K562 (cell line): ENCODE data around the gene UBR3. TPM values are rescaled to one million over a fixed set of nuclear protein-coding genes. Genes with fewer than 3 reads are reported as not detected.

Source experiments
- CC2D1A ChIP-seq: fragments of 450-650 bp; IDR thresholded peaks from 2 replicates; pipeline ENCODE4 v1.6.1; 2017; ENCODE audit warnings: mild to moderate bottlenecking
- CCAR2 ChIP-seq: fragments of 200-400 bp; formaldehyde crosslinking; IDR thresholded peaks from 2 replicates; pipeline ENCODE4 v1.6.1; 2017; ENCODE audit warnings: mild to moderate bottlenecking, low read depth, low read length
- CTBP1 ChIP-seq: fragments of 450-650 bp; IDR thresholded peaks from 2 replicates; pipeline ENCODE4 v1.6.1; 2016; ENCODE audit warnings: borderline replicate concordance
- E2F3 ChIP-seq: fragments of 250-450 bp; sonication (Bioruptor Pico); IDR thresholded peaks from 2 replicates; pipeline ENCODE4 v1.4.0; 2020; ENCODE audit warnings: mild to moderate bottlenecking
- IFI16 ChIP-seq: fragments of 250-450 bp; sonication (Bioruptor Pico); IDR thresholded peaks from 2 replicates; pipeline ENCODE4 v2.1.2; 2022; ENCODE audit warnings: mild to moderate bottlenecking, inconsistent platforms
- JUND ChIP-seq, 2 experiments: IDR thresholded peaks; 2 replicates in 1 of 2; 3 replicates in 1 of 2; pipeline ENCODE4 v1.6.1; 2011; ENCODE audit warnings: borderline replicate concordance in 2 of 2, low read depth in 2 of 2, low read length in 2 of 2, improper control_type of control experiment in 1 of 2, missing biosample characterization in 1 of 2, missing genetic modification characterization in 1 of 2, missing genetic modification reagents in 1 of 2
- KLF1 ChIP-seq: fragments of 450-650 bp; IDR thresholded peaks from 2 replicates; pipeline ENCODE4 v1.6.1; 2016; ENCODE audit warnings: missing genetic modification characterization, missing compliant biosample characterization
- LEF1 ChIP-seq: fragments of 450-650 bp; IDR thresholded peaks from 2 replicates; pipeline ENCODE4 v1.6.1; 2016; ENCODE audit warnings: mild to moderate bottlenecking
- MCM7 ChIP-seq, 2 experiments: fragments of 450-650 bp; IDR thresholded peaks; 2 replicates each; pipeline ENCODE4 v1.6.1; 2016 to 2018
- MTA2 ChIP-seq: fragments of 450-650 bp; IDR thresholded peaks from 2 replicates; pipeline ENCODE4 v1.6.1; 2016; ENCODE audit warnings: low read depth
- PHB2 ChIP-seq: fragments of 450-650 bp; IDR thresholded peaks from 2 replicates; pipeline ENCODE4 v1.6.1; 2017; ENCODE audit warnings: low read depth
- SOX6 ChIP-seq: fragments of 450-650 bp; IDR thresholded peaks from 2 replicates; pipeline ENCODE4 v1.6.1; 2014; ENCODE audit warnings: mild to moderate bottlenecking
- STAT5A ChIP-seq: IDR thresholded peaks from 2 replicates; pipeline ENCODE4 v1.6.1; 2012; ENCODE audit warnings: low read length, inconsistent platforms, borderline replicate concordance
- TAF15 ChIP-seq: fragments of 200-400 bp; formaldehyde crosslinking; IDR thresholded peaks from 2 replicates; pipeline ENCODE4 v1.6.1; 2017; ENCODE audit warnings: mild to moderate bottlenecking, low read depth, low read length, moderate library complexity
- ZC3H4 ChIP-seq: sonication (generic); formaldehyde crosslinking; IDR thresholded peaks from 2 replicates; pipeline ENCODE4 v1.9.0; 2021; ENCODE audit warnings: missing genetic modification reagents, borderline replicate concordance
- ZNF561 ChIP-seq: fragments of 450-650 bp; formaldehyde crosslinking; conservative IDR thresholded peaks from 2 replicates; pipeline ENCODE4 v1.4.0; 2020; ENCODE audit warnings: mild to moderate bottlenecking, moderate library complexity
- ZNF780A ChIP-seq: fragments of 250-450 bp; sonication (Bioruptor Pico); IDR thresholded peaks from 2 replicates; pipeline ENCODE4 v1.5.0; 2021; ENCODE audit warnings: mild to moderate bottlenecking
- ZSCAN32 ChIP-seq: fragments of 450-650 bp; formaldehyde crosslinking; IDR thresholded peaks from 2 replicates; pipeline ENCODE4 v1.4.0; 2020; ENCODE audit warnings: mild to moderate bottlenecking, moderate library complexity
- polyA plus RNA-seq, 8 experiments: library from polyadenylated mRNA; depleted of rRNA in 4 of 8; stranded (reverse) in 5 of 8; unstranded in 3 of 8; fragments of >200 nt; fragmentation: Nextera tagmentation in 2 of 8; fragmentation: Illumina TruSeq in 1 of 8; extraction: Ambion mirVana in 2 of 8; extraction: Trizol in 1 of 8; gene quantifications; 2 replicates each; pipeline versions ENCODE4 v1.2.1 to v1.2.3, GENCODE V29; 2011 to 2014; ENCODE audit warnings: inconsistent platforms in 1 of 8, missing spikeins in 1 of 8
- total RNA-seq, 7 experiments: library from RNA; depleted of rRNA in 6 of 7; stranded (reverse); fragments of >200 nt in 6 of 7; fragmentation: Illumina TruSeq in 2 of 7; extraction: Trizol in 2 of 7; gene quantifications; 2 replicates each; pipeline versions ENCODE4 v1.2.1 to v1.2.3, GENCODE V29; 2011 to 2021; ENCODE audit warnings: low replicate concordance in 1 of 7
- TF ChIP-seq, protein P1 (sequence below): fragments of 450-650 bp; IDR thresholded peaks from 2 replicates; pipeline ENCODE4 v1.6.1; 2016
- TF ChIP-seq, protein P2 (sequence below): fragments of 450-650 bp; formaldehyde crosslinking; IDR thresholded peaks from 2 replicates; pipeline ENCODE4 v1.4.0; 2020; ENCODE audit warnings: mild to moderate bottlenecking, moderate library complexity
- TF ChIP-seq, protein P3 (sequence below), 2 experiments: IDR thresholded peaks; 2 replicates each; pipeline ENCODE4 v1.6.1; 2011; ENCODE audit warnings: borderline replicate concordance in 1 of 2, control low read depth in 1 of 2, low read depth in 1 of 2, low read length in 1 of 2, mild to moderate bottlenecking in 1 of 2, mixed read lengths in 1 of 2, moderate library complexity in 1 of 2; ENCODE audit not compliant: insufficient read depth in 1 of 2, insufficient read length in 1 of 2, poor library complexity in 1 of 2, severe bottlenecking in 1 of 2; ENCODE audit errors: extremely low read depth in 1 of 2
- TF ChIP-seq, protein P4 (sequence below): sonication (generic); formaldehyde crosslinking; IDR thresholded peaks from 2 replicates; pipeline ENCODE4 v1.8.0; 2022; ENCODE audit warnings: mild to moderate bottlenecking, missing genetic modification reagents

Gene UBR3
- total and polyA plus RNA-seq, 9 of the 15 experiments (the other 6 are each of a cell fraction or from before 2014, with no cell fraction given), result 14.4 to 63.5 (median 40.4) TPM

DNA sequence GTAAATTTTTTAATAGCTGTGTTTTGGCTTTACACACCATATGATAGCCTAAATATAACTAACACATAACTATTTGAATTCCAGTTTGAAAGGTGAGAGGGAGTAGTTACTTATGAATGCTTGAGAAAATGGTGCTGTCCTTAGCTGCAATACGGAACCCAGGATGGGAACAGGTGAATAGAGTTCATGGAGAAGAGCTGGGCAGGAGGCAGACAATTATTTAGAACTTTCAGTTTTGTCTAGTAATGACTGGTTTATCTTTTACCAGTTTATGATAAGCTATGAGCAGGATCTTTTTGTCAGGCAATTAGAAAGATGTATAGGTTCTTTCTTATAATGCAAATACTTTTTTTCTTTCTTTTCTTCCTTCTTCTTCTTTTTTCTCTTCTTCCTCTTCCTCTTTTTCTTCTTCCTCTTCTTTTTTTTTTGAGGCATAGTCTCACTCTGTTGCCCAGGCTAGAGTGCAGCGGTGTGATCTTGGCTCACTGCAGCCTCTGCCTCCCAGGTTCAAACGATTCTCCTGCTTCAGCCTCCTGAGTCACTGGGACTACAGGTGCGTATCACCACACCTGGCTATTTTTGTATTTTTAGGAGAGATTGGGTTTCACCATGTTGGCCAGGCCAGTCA lies 25.9 kb downstream of the UBR3 start (continued):
- TF ChIP-seq KLF1 (tag), result no peak
- TF ChIP-seq SOX6, result no peak
- peak; percentile 39; the same call in 1 of the 2 replicates for TF ChIP-seq PHB2
- TF ChIP-seq TAF15, result no peak
- TF ChIP-seq CTBP1, result no peak
- TF ChIP-seq CC2D1A, result peak; percentile 45; the same call in 1 of the 2 replicates
- no peak for TF ChIP-seq MCM7 (IDR thresholded peaks at IDR 0.05)
- TF ChIP-seq, protein P1, sequence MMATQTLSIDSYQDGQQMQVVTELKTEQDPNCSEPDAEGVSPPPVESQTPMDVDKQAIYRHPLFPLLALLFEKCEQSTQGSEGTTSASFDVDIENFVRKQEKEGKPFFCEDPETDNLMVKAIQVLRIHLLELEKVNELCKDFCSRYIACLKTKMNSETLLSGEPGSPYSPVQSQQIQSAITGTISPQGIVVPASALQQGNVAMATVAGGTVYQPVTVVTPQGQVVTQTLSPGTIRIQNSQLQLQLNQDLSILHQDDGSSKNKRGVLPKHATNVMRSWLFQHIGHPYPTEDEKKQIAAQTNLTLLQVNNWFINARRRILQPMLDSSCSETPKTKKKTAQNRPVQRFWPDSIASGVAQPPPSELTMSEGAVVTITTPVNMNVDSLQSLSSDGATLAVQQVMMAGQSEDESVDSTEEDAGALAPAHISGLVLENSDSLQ, result no peak
- TF ChIP-seq ZNF780A (CRISPR knock-in tag), result no peak
- TF ChIP-seq JUND (IDR thresholded peaks at IDR 0.05; ENCODE audit: borderline replicate concordance, low read depth, low read length), result no peak
- no peak for TF ChIP-seq JUND (tag; IDR thresholded peaks at IDR 0.05; ENCODE audit: borderline replicate concordance, low read depth, low read length)
- TF ChIP-seq STAT5A, result no peak
- TF ChIP-seq, protein P2, sequence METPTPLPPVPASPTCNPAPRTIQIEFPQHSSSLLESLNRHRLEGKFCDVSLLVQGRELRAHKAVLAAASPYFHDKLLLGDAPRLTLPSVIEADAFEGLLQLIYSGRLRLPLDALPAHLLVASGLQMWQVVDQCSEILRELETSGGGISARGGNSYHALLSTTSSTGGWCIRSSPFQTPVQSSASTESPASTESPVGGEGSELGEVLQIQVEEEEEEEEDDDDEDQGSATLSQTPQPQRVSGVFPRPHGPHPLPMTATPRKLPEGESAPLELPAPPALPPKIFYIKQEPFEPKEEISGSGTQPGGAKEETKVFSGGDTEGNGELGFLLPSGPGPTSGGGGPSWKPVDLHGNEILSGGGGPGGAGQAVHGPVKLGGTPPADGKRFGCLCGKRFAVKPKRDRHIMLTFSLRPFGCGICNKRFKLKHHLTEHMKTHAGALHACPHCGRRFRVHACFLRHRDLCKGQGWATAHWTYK (CRISPR knock-in tag), result no peak
- TF ChIP-seq ZSCAN32 (CRISPR knock-in tag), result no peak
- TF ChIP-seq, protein P3, sequence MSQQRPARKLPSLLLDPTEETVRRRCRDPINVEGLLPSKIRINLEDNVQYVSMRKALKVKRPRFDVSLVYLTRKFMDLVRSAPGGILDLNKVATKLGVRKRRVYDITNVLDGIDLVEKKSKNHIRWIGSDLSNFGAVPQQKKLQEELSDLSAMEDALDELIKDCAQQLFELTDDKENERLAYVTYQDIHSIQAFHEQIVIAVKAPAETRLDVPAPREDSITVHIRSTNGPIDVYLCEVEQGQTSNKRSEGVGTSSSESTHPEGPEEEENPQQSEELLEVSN (IDR thresholded peaks at IDR 0.05; ENCODE audit: borderline replicate concordance in 1 of 2, extremely low read depth in 1 of 2, insufficient read depth in 1 of 2, insufficient read length in 1 of 2, low read depth in 1 of 2, low read length in 1 of 2, poor library complexity in 1 of 2, severe bottlenecking in 1 of 2), result no peak
- TF ChIP-seq ZC3H4 (CRISPR knock-in tag), result no peak
- no peak for TF ChIP-seq ZNF561 (CRISPR knock-in tag)
- TF ChIP-seq E2F3 (CRISPR knock-in tag), result no peak
- 0 out of 2 replicates have a peak, but pooled peaks have one; percentile 31 for TF ChIP-seq MTA2
- TF ChIP-seq IFI16 (CRISPR knock-in tag), result no peak
- TF ChIP-seq CCAR2, result no peak
- no peak for TF ChIP-seq LEF1
- TF ChIP-seq, protein P4, sequence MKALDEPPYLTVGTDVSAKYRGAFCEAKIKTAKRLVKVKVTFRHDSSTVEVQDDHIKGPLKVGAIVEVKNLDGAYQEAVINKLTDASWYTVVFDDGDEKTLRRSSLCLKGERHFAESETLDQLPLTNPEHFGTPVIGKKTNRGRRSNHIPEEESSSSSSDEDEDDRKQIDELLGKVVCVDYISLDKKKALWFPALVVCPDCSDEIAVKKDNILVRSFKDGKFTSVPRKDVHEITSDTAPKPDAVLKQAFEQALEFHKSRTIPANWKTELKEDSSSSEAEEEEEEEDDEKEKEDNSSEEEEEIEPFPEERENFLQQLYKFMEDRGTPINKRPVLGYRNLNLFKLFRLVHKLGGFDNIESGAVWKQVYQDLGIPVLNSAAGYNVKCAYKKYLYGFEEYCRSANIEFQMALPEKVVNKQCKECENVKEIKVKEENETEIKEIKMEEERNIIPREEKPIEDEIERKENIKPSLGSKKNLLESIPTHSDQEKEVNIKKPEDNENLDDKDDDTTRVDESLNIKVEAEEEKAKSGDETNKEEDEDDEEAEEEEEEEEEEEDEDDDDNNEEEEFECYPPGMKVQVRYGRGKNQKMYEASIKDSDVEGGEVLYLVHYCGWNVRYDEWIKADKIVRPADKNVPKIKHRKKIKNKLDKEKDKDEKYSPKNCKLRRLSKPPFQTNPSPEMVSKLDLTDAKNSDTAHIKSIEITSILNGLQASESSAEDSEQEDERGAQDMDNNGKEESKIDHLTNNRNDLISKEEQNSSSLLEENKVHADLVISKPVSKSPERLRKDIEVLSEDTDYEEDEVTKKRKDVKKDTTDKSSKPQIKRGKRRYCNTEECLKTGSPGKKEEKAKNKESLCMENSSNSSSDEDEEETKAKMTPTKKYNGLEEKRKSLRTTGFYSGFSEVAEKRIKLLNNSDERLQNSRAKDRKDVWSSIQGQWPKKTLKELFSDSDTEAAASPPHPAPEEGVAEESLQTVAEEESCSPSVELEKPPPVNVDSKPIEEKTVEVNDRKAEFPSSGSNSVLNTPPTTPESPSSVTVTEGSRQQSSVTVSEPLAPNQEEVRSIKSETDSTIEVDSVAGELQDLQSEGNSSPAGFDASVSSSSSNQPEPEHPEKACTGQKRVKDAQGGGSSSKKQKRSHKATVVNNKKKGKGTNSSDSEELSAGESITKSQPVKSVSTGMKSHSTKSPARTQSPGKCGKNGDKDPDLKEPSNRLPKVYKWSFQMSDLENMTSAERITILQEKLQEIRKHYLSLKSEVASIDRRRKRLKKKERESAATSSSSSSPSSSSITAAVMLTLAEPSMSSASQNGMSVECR, result no peak
